ENCODE measurements around the gene PRKAB1.

PRKAB1 gene

GRCh38 chr12:119689935-119690500 lies 22.1 kb downstream of the PRKAB1 start:
- H3K4me3 ChIP-seq (ENCODE audit: low read depth, low read length), result no peak overlapping the region
- TF ChIP-seq CTCF (IDR thresholded peaks at IDR 0.05; ENCODE audit: insufficient read depth, low read depth, low read length, missing control alignments), result no peak
- no peak for DNase-seq (ENCODE audit: low read depth)

GRCh38 chr12:119691202-119691810 lies 23.4 kb downstream of the PRKAB1 start:
- no peak overlapping the region for H3K4me3 ChIP-seq (ENCODE audit: low read depth, low read length)
- TF ChIP-seq CTCF (IDR thresholded peaks at IDR 0.05; ENCODE audit: insufficient read depth, low read depth, low read length, missing control alignments), result no peak
- no peak for DNase-seq (ENCODE audit: low read depth)

- no peak overlapping the region for H3K4me3 ChIP-seq (ENCODE audit: low read depth, low read length)
- no peak for DNase-seq (ENCODE audit: low read depth)
- TF ChIP-seq CTCF (IDR thresholded peaks at IDR 0.05; ENCODE audit: insufficient read depth, low read depth, low read length, missing control alignments), result no peak
Measured at GRCh38 chr12:119692410-119692809, 24.5 kb downstream of the PRKAB1 start.

GRCh38 chr12:119692997-119693396 lies 25.1 kb downstream of the PRKAB1 start:
- DNase-seq (ENCODE audit: low read depth), result no peak
- H3K4me3 ChIP-seq (ENCODE audit: low read depth, low read length), result no peak overlapping the region
- no peak for TF ChIP-seq CTCF (IDR thresholded peaks at IDR 0.05; ENCODE audit: insufficient read depth, low read depth, low read length, missing control alignments)

GRCh38 chr12:119693511-119693910 lies 25.6 kb downstream of the PRKAB1 start:
- TF ChIP-seq CTCF (IDR thresholded peaks at IDR 0.05; ENCODE audit: insufficient read depth, low read depth, low read length, missing control alignments), result no peak
- H3K4me3 ChIP-seq (ENCODE audit: low read depth, low read length), result no peak overlapping the region
- DNase-seq (ENCODE audit: low read depth), result no peak

- no peak for DNase-seq (ENCODE audit: low read depth)
- no peak overlapping the region for H3K4me3 ChIP-seq (ENCODE audit: low read depth, low read length)
- TF ChIP-seq CTCF (IDR thresholded peaks at IDR 0.05; ENCODE audit: insufficient read depth, low read depth, low read length, missing control alignments), result no peak
Measured at GRCh38 chr12:119694111-119694510, 26.2 kb downstream of the PRKAB1 start.

- DNase-seq (ENCODE audit: low read depth), result no peak
- H3K4me3 ChIP-seq (ENCODE audit: low read depth, low read length), result no peak overlapping the region
- peak; percentile 30 for TF ChIP-seq CTCF (IDR thresholded peaks at IDR 0.05; ENCODE audit: insufficient read depth, low read depth, low read length, missing control alignments)
Measured at GRCh38 chr12:119695034-119695433, 27.1 kb downstream of the PRKAB1 start.

Measured in GM12865 (cell line).